ENCODE data around the gene COX10.
"Not testable (repeated sequence)": the region's sequence is repeated elsewhere in the genome, so short reads cannot be mapped to it uniquely, and the experiment has no call there.

COX10 gene

GRCh38 chr17:14212401-14212800, 143.1 kb downstream of the COX10 start:
- H3K4me3 ChIP-seq = no peak overlapping the region
- no peak for DNase-seq (ENCODE audit: low spot score)
- no peak overlapping the region for H3K27ac ChIP-seq
- TF ChIP-seq, protein P1, sequence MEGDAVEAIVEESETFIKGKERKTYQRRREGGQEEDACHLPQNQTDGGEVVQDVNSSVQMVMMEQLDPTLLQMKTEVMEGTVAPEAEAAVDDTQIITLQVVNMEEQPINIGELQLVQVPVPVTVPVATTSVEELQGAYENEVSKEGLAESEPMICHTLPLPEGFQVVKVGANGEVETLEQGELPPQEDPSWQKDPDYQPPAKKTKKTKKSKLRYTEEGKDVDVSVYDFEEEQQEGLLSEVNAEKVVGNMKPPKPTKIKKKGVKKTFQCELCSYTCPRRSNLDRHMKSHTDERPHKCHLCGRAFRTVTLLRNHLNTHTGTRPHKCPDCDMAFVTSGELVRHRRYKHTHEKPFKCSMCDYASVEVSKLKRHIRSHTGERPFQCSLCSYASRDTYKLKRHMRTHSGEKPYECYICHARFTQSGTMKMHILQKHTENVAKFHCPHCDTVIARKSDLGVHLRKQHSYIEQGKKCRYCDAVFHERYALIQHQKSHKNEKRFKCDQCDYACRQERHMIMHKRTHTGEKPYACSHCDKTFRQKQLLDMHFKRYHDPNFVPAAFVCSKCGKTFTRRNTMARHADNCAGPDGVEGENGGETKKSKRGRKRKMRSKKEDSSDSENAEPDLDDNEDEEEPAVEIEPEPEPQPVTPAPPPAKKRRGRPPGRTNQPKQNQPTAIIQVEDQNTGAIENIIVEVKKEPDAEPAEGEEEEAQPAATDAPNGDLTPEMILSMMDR (IDR thresholded peaks at IDR 0.05) = no peak

DNA sequence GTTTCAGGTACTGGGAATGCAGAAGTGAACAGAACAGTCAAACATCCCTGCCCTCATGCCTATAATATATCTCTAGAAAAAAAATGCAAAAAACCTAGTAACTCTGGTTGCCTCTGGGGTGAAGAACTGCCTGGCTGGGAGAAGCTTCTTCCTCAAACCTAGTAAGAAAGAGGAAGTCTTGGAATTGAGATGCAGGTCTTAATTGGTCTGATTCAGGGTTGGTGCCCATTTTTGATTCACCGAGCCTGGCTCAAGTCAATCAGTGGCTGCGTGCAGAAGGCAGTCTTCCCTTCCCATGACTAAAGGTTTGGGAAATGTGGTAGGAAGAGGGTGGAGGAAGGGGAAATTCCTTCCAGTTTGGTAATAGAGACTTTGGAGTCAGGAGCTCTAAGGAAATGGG, 145.0 kb downstream of the COX10 start:
- TF ChIP-seq, protein P1 (IDR thresholded peaks at IDR 0.05) = no peak
- no peak for DNase-seq (ENCODE audit: low spot score)
- Histone ChIP-seq H3K27ac (no peak overlapping the region), H3K4me3 (no peak overlapping the region)

DNA sequence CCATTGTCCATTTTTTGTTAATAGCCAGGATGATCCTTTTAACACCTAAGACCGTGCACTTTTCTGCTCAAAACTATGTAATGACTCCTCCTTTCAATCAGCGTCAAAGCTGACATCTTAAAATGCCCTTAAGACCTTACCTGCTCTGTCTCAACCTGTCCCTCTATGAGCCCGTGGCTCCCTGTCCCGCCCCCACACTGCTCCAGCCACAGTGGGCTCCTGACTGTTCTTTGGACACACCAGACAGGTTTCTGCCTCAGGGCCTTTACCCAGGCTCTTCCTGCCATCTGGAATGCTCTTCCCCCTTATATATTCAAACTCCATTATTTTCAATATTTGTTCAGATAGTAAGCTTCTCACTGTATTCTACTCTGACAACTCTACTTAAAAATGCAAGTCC, 153.3 kb downstream of the COX10 start:
- TF ChIP-seq, protein P1 (IDR thresholded peaks at IDR 0.05) = no peak
- no peak for DNase-seq (ENCODE audit: low spot score)
- Histone ChIP-seq H3K4me3 (no peak overlapping the region), H3K27ac (no peak overlapping the region)

DNA sequence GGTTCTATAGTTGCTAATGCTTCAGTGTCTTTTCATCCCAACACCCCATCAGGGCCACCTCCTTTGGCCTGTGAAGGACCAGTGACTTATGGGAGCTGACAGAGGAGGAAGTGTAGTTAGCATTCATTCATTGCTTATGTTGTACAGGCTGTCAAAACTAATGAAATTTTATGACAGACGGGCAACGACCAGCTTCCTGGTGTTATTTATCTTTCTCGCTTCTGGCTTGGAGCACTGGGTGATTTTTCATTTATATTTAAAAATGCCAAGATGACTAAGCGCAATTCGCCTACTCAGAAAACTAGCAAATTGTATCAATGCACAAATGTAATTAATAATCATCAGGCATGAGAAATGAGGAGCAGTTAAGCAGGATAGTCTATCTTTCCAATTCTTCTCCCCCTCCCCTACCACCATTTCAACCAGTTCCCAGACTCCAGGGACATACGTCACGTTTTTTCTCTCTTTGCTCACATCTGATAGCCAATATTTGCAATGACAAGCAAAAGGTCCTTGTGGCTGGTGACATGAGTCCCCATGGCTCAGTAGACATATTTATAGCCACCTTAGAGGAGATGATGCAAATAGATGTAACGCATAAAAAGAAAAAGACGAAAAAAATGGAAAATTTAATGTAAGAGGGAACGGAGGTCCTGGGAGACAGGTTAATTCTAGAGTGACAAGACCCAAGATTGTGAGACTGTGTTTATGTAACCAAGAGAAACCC, 156.1 kb downstream of the COX10 start:
- DNase-seq (ENCODE audit: low spot score) = no peak
- TF ChIP-seq, protein P1 (IDR thresholded peaks at IDR 0.05) = no peak
- no peak overlapping the region for H3K27ac ChIP-seq
- H3K4me3 ChIP-seq = no peak overlapping the region

DNA sequence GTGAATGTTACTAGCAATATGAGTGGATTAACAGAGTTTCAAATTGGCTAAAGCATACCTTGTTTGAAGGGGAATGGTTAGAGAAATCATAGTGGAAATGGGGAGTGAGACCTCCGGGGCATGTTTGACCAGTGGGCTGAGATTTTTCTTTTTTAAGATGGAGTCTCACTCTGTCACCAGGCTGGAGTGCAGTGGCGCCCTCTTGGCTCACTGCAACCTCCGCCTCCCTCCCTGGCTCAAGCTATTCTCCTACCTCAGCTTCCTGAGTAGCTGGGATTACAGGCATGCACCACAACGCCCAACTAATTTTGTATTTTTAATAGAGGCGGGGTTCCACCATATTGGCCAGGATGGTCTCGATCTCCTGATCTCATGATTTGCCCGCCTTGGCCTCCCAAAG, 157.7 kb downstream of the COX10 start:
- no peak overlapping the region for H3K27ac ChIP-seq
- no peak for DNase-seq (ENCODE audit: low spot score)
- TF ChIP-seq, protein P1 (IDR thresholded peaks at IDR 0.05) = no peak
- H3K4me3 ChIP-seq = no peak overlapping the region

- Histone ChIP-seq H3K27ac (no peak overlapping the region), H3K4me3 (no peak overlapping the region)
- TF ChIP-seq, protein P1 (IDR thresholded peaks at IDR 0.05) = no peak
- no peak for DNase-seq (ENCODE audit: low spot score)
Measured at GRCh38 chr17:14228903-14229302, 159.6 kb downstream of the COX10 start.

DNA sequence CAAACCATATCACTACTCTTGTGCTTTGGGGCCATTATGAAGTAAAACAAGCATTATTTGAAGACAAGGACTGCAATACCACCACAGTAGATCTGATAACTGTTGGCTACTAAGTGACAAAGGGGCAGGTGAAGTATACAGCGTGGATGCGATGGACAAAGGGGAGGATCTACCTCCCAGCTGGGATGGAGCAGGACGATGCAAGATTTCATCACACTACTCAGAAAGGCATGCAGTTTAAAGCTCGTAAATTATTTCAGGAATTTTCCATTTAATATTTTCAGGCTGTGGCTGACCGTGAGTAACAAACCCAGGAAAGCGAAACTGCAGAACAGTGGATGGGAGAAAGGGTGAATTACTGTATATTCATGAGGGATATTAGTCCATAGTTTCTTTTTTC, 161.9 kb downstream of the COX10 start:
- not testable (repeated sequence) for H3K27ac ChIP-seq; DNase-seq (ENCODE audit: low spot score); H3K4me3 ChIP-seq

DNA sequence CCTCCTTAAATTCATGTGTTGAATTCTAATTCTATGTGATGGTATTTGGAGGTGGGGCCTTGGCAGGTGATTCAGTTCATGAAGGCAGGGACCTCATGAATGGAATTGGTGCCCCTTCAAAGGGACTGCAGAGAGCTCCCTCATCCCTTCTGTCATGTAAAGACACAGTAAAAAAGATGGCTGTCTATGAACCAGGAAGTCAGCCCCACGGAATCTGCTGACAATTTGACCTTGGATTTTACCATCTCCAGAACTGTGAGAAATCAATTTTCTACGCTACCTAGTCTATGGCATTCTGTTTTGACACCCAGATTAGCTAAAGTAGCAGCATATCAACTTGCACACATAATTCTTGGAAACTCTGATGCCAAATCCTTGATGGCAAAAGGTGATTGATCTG, 165.7 kb downstream of the COX10 start:
- H3K27ac ChIP-seq; H3K4me3 ChIP-seq; DNase-seq (ENCODE audit: low spot score): not testable (repeated sequence)

- H3K27ac ChIP-seq; DNase-seq (ENCODE audit: low spot score); H3K4me3 ChIP-seq: not testable (repeated sequence)
Measured at GRCh38 chr17:14236032-14236431, 166.7 kb downstream of the COX10 start.

GRCh38 chr17:14236762-14237161, 167.5 kb downstream of the COX10 start, which contains the start of gene CDRT15:
Gene CDRT15 (minus strand): TSS chr17:14236862. CDS start chr17:14236833, 29 bp downstream.
- not testable (repeated sequence) for DNase-seq (ENCODE audit: low spot score); H3K4me3 ChIP-seq; H3K27ac ChIP-seq

DNA sequence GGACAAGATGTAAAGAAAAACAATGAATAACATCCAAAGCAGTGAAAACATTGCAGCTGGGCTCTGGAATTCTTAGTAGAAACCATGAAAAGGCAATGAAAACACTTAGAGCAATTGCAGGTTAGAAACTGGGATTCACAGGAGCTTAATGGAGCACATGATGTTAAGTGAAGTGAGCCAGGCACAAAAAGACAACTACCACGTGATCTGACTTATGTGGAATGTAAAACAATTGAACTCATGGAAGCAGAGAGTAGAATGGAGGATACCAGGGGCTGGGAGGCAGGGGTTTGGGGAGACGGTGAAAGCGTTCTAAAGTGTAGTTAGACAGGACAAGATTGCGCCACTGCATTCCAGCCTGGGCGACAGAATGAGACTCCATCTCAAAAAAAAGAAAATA, 170.0 kb downstream of the COX10 start:
- not testable (repeated sequence) for DNase-seq (ENCODE audit: low spot score); H3K27ac ChIP-seq; H3K4me3 ChIP-seq
